HPDE6-E6E7 (cell line): Measurements from ENCODE around the gene DGLUCY.
"Not testable (repeated sequence)": the region's sequence is repeated elsewhere in the genome, so short reads cannot be mapped to it uniquely, and the experiment has no call there.

Experiments used
- DNase-seq: peaks from one replicate; pipeline ENCODE4 v3.0.0; 2011; ENCODE audit warnings: missing footprints; ENCODE audit errors: extremely low spot score

Gene DGLUCY

DNA sequence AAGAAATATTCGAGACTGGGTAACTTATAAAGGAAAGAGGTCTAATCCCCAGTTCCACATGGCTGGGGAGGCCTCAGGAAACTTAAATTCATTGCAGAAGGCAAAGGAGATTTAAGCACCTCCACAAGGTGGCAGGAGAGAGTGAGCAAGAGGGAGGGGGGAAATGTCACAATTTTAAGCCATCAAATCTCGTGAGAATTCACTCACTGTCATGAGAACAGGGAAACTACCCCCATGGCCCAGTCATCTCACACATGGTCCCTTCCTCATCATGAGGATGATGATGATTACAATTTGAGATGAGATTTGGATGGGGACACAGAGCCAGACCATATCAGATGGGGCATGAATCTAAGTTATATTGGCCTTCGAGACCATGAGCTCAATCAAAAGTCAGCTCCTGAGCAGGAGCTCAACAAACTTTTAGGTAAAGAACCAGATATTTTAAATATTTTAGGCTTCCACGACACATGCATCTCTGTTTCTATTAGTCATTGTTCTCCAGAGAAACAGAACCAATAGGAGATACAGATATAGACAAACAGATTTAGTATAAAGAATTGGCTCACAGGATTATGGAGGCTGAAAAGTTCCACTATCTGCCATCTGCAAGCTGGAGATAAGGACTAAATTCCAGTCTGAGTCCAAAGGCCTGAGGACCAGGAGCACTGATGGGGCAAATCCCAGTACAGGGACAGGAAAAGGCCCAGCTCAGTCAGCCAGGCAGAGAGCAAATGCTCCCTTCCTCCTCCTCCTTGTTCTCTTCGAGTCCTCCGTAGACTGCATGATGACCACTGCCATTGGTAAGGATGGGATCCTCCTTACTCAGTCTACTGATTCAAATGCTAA, 24.9 kb downstream of the DGLUCY start:
- no peak for DNase-seq

DNA sequence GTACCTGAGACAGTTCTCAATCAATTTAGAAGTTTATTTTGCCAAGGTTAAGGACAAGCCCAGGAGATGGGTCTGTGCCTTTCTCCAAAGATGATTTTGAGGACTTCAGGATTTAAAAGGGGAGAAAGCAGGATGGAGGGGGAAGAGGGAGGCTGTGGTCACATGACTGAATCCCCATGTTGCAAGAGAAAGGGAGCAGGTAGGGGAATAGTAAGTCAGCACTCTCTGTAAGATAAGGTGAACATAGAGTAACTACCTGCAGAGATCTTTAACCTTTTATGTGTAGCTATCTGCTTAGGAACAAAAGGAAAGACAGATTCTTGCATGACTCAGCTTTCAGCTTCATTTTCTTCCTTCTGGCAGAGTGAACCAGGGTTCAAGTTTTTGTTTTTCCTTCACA, 25.9 kb downstream of the DGLUCY start:
- DNase-seq = no peak

DNA sequence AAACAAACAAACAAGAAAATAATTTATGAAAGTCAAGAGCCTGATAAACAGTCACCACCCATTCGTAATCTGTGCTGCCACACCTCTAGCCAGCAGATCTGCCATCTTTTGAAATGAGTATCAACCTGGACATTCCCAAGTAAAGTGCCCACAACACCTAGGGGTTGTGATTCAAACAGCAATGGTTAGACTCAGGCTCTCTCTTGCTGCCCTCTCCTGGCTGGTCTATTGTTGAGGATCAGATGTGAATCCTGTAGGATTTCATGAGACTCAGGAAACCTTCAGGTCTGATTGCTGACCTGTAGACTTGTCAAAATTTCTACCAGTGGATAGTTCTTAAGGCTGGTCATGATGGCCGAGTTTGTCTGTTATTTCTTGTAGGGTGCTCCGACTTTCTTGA, 26.8 kb downstream of the DGLUCY start:
- peak; percentile 67 for DNase-seq

DNA sequence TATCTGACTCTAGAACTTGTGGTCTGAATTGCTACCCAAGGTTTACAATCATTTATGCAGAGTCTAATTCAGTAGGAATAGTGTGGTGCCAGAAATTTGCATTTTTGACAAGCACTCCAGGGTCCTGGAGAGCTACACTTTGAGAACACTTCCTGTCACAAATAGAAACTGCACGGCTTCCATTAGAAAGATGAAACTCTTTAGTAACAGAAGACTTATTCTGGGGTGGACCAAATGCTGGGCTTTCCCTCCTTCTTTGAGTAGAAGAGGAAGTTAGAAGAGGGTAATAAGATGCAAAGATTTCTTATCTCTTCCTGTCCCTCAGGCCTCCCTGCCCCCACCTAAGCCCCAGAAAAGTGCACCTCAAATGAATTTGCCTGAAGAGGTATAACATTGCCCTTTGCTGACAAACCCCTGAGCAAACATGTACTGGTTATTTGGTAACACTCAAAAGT, 28.4 kb downstream of the DGLUCY start:
- DNase-seq = no peak

DNA sequence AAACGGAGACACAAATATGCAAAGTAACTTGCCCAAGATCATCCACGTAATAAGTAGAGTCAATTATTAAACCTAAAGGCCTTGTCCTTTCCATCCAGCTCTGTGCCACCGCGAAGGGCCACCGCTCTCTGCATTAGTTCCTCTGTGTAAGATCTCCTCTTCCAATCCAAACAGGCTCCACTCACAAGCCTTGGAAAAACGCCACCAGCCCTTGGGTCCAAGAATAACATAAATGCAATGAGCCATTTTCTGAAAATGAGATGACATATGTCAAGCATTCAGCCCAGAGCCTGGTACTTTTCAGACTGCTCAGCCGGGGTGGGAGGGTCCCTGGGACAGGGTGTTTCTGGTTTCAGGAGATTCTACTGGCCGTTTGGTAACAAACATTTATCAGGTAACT, 30.0 kb downstream of the DGLUCY start:
- no peak for DNase-seq

DNA sequence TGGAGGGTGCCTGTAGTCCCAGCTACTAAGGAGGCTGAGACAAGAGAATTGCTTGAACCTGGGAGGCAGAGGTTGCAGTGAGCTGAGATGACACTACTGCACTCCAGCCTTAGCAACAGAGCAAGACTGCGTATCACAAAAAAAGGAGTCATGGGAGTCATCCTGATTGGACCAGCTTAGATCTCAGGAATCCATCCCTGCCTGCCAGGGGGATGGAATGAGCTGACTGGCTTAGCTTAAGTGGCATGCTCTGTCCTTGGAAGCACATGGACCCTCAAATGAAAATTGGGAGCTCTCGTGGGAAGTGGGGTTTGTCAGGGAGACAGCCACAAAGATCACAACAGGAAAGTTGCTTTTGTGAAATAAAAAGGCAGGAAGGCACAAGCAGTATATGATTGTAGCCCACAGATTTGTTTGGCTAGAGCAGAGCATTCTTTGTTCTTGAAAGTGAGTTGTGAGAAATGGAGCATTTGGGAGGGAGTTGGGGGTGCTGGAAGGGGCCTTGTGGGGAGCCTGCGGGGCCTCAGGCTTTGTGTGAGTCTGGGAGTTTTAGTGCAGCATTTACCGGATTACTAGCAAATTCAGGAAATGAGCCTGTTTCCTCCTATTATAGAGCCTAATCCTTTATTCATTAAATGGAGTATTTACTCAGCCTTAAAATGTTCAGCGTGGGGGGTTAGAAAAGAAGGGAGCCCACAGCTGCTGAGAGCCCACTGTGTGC, 30.7 kb downstream of the DGLUCY start:
- DNase-seq = no peak

DNA sequence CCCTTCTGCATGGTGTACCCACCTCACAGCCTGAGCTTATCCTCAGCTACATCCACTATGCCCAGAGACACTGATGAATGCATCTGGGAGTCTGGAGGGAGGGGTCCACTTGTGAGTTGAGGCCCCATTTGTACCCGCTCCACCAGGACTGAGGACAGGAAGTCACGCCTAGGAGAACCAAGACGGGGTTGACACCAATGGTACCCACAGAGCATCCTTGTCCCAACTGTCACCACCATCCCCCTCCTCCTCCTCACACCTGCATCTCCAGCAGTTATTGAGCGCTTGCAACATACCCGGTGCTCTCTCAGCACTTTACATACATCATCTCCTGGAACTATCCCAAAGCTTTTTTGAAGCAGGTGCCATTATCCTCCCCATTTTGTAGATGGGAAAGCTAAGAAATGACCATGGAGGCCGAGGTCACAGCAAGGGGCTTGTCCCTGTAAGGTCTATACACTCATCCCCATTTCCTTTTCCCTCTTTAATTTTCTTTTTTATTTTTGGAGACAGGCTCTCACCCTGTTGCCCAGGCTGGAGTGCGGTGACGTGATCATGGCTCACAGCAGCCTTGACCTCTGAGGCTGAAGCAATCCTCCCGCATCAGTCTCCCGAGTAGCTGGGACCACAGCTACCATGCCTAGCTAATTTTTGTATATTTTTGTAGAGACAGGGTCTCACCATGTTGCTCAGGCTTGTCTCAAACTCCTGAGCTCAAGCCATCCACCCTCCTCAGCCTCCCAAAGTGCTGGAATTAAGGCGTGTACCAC, 31.7 kb downstream of the DGLUCY start:
- no peak for DNase-seq

DNA sequence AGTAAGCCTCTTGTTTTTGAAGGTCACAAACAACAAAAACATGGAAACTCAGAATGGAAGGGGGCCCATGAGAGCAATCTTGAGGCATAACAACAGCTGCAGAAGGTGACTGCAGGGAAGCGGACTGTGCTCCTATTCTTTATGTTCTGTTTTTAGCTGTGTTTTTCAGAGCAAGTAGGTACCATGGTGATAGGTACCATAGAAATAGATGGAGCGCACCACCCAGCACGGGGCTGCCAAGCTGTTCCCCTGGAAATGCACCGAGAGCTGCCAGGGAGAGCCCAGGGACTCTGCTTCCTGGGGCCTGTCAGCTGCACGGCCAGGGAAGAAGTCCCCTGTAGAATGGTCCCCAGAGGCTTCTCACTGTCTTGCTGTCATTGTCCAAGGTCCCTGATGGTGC, 32.8 kb downstream of the DGLUCY start:
- no peak for DNase-seq

DNA sequence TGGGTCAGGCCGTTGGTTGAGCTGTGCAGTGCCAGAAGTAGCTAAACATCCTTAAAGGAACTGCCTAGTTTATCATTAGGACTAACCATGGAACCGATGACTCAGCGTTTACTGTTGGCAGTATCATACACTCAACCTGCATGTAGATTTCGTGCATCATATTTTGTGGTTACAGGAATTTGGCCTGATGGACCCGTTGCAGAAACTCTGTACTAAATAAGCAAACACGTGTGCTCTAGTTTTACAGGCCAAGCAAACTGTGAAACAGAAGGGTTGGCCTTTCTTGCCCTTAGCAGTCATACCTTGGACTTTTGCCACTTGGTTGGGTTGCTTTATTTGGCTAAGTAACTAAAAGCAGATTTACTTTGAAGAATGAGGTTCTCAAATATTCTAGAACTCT, 35.6 kb downstream of the DGLUCY start:
- DNase-seq = peak; percentile 87

DNA sequence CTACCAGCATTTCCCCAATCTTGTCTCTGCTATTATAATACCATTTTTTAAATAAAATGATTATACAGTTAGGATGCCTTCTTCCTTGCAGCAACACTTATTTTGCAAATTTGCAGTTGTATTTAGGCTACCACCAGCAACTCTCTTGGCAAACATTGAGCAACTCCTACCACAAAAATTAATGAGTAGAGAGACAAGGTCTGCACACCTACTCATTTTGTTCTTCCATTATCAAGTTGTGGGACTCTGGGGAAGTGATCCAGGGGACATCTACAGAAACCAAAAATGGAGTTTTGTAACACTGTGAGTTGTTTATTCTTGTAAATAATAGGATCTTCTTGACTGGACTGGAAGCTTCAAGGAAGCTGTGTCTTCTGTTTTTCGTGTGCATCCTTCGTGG, 38.6 kb downstream of the DGLUCY start:
- DNase-seq = no peak

DNA sequence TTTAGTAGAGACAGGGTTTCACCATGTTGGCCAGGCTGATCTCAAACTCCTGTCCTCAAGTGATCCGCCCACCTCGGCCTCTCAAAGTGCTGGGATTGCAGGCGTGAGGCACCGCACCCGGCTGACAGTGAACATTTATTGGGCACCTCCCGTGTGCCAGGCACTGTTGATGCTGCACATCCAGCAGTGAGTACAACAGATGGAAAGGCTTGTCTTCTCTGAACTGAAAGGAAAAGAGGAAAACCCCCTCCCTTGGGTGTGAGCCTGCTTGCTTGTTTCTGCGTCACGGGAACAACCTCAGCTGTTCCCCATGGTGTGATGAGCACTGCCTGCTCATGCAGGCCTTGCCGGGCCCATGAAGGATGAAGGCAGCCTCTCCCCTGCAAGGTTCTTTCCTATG, 39.5 kb downstream of the DGLUCY start:
- DNase-seq = no peak

DNA sequence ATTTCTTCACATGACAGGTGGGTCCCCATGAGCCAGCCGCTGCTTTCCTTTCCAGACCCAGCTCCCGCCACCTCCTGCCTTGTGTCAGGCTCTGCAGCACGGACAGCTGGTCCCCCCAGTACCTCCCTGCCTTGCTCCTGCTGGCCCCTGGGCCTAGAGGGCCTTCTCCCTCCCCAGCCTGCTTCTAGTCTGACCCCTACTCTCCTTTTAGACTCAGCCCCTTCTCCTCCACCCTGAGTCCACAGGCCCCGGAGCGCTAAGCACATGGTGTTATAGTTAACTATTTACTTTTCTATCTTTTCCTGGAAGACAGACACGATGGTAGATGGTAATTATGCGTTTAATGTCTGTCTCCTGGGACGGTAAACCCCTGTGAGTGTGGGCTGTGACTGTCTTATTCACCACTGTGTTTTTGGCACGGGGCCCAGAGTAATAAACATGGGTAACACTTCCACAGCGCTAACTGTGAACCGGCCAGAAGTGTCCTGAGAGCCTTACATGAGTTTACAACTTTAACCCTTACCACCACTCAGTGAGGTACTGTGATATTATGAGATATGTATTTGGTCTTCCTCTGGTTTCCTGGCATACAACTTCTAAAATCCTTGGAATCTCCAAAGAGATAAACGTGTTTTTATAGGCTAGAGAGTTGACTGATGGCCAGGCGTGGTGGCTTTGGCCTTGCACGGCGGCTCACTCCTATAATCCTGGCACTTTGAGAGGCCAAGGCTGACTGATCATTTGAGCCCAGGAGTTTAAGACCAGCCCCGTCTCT, 41.2 kb downstream of the DGLUCY start:
- no peak for DNase-seq

DNA sequence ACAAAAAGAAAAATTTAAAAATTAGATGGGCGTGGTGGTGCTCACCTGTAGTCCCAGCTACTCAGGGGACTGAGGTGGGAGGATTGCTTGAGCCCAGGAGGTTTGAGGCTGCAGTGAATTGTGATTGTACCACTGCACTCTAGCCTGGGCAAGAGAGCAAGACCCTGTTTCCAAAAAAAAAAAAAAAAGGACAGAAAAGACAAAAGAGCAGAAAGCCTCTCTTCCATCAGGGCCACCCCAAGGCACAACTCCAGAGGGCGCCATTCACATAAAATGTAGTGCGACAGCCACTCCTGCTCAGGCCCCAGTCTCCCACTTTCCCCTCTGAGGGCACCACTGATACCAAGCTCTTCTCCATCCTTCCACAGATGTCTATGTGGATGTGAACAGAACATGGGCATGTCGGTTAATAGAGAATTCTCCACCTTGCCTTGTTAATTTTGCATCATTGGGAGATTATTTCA, 41.8 kb downstream of the DGLUCY start:
- no peak for DNase-seq

DNA sequence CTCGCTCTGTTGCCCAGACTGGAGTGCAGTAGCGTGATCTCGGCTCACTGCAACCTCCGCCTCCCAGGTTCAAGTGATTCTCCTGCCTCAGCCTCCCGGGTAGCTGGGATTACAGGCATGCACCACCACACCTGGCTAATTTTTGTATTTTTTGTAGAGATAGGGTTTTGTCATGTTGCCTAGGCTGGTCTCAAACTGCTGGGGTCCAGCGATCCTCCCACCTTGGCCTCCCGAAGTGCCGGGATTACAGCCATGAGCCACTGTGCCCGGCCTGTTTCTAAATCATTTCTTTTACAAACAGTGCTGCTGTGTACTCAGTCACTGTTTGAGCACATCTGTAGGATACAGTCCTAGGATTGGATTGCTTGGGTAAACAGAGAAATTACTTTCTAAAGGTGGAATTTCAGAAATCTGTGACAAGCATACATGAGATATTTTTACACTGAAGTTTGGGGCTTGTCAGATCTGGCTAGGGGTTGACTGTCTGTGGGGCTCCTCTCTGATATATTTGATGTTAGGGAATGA, 42.3 kb downstream of the DGLUCY start:
- DNase-seq = not testable (repeated sequence)

DNA sequence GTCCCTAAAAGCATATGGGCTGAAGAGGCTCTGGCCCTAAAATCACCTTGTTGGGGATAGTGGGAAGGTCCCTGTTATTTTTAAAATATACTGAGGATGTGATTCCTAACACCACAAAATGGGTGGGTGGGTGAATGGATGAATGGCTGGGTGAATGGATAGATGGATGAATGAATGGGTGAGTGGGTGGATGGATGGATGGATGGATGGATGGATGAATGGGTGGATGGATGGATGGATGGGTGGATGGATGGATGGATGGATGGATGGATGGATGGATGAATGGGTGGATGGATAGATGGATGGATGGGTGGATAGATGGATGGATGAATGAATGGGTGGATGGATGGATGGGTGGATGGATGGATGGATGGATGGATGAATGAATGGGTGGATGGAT, 43.0 kb downstream of the DGLUCY start:
- not testable (repeated sequence) for DNase-seq

DNA sequence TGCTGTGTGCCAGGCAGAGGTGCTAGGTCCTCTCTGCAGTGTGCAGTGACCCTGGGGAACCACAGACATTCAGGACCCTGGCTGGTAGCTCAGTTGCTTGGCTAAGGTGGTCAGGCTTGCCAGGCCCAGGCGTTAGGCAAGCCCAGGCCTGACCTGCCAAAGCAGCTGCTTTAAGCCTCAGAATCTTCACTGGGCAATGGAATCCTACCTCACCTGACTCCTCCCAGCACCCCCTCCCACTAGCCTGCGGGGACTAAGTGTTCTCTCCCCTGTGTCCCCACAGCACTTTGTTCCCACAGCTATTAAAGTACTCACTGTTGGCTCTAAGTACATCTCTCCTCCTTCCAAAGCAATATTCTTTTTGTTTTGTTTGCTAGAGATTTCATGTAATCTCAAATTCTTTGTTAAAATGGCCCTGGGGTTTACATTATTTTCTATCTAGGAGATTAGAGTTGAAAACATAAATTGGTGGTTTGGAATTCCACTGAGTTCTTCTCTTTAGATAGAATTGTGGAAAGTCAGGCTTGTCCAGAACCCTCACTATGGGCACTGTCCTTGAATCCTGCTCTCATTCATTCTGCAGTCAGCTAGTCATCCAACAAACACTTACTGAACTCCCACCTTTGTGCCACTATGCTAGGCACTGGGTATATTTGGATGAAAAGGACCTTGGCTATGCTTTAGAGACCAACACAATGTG, 44.4 kb downstream of the DGLUCY start:
- DNase-seq = peak; percentile 55

DNA sequence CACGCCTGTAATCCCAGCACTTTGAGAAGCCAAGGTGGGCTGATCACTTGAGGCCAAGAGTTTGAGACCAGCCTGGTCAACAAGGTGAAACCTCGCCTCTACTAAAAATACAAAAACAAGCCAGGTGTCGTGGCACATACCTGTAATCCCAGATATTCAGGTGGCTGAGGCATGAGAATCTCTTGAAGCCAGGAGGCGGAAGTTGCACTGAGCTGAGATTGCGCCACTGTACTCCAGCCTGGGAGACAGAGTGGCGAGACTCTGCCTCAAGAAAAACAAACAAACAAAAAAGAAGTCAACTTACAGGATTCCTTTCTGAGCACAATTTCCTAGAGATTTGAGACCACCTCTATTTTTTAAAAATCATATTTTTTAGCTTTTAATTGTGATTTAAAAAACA, 45.3 kb downstream of the DGLUCY start:
- no peak for DNase-seq

DNA sequence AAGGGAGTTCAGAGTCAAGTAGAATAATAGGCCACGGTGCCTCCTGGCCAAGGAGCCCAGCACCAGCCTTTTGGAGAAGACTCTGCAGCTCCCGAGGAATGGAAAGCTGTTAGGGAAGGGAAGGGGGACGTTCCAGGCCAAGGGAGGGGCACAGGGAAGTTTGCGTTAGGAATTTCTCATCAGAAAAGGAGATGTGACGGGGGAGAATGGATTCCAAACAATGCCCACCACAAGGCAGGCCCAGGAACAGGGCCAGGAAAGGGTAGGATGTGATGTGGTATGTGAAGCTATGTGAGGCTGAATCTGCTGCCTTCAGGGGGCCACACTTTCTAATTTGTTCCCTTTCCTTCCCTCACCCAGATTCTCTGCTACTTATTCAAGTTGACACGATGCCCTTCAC, 46.0 kb downstream of the DGLUCY start:
- DNase-seq = no peak

DNA sequence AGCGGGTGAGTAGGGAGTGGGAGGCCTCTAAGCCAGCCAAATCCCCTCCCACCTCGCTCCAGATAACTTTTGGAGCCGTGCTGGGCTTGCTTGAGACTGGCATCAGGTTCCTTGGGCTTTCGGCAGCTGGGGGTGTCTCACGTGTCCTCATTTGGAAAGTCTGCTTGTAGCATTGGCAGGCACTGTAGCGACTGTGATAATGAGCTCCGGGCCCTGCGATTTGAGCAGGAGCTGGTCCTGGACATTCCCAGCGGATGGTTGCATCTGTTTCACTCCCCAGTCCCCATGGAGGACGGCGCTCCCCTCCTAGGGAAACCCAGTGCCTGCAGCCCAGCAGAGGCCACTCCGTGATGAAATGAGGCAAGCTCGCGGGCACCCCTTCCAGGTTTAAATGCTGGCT, 49.4 kb downstream of the DGLUCY start:
- DNase-seq = no peak

DNA sequence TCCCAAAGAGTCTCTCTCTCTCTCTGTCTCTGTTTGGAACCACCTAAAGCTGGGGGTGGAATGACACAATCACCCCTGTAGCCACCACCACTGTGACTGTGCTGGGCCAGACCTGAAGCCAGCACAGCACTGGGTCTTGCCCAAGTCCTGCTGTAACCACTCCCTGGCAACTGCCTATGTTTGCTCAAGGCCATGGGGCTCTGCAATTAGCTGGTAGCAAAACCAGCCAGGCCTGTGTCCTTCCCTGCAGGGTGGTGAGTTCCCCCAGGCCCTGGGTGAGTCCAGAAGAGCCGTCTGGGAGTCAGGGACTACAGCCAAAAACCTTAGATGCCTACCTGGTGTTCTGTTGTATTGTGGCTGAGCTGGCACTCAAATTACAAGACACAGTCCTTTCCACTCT, 50.8 kb downstream of the DGLUCY start:
- no peak for DNase-seq

DNA sequence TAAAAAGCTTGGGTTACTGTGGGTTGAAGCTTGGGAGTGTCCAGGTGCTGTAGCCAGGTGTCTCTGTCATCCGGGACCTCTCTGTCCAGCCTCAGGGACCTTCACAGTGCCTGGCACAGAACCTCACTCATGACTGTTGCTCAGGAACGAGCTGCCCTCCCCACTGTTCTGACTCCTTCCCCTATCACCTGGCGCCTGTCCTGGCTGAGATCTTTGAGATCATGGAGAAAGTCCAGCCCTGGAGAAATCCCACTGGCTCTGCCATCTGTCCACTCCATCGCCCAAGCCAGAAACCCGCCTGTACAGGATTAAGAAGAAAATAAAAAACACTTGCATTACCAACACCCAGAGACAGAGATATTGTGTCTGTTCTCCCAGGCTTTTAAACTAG, 53.5 kb downstream of the DGLUCY start:
- DNase-seq = no peak
